ENCODE data around the gene MAGEB1. TPM values are rescaled to one million over a fixed set of nuclear protein-coding genes. Genes with fewer than 3 reads are reported as not detected.

MAGEB1 gene
- total RNA-seq, 1 experiment from 2014 or later: 0.22 TPM

DNA sequence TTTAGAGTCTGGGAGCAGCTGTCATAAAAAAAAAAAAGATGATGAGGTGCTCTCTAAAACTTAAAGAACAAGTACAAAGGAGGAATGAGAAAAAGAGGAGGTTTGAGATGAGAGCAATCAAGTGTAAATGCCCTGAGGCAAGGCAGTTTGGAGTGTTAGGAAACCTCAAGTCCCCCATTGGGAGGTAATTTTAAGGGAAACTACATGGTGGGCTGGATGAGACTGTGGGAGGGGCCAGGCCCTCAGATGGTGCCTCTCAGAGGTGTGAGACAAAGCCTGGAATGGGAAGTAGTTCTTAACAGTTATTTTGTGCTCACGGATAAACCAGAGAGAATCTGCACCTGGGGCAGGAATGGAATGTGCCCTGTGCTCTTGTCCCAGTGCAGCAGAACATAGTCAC lies 18.4 kb upstream of the MAGEB1 start:
- H3K4me1 Mint-ChIP-seq: peaks cover 24% of the 10 kb centered on the region
- no peak overlapping the region for H3K4me3 Mint-ChIP-seq
- POLR2A ChIA-PET: no interaction called here
- peak overlapping the region; percentile 60; the same call in 1 of the 2 replicates for H3K27ac Mint-ChIP-seq
- H3K9me3 Mint-ChIP-seq: no peaks in the 10 kb centered on the region
- H3K36me3 Mint-ChIP-seq: no peaks in the 10 kb centered on the region
- no peaks in the 10 kb centered on the region; the same call in 1 of the 2 replicates for H3K27me3 Mint-ChIP-seq (ENCODE audit: low read depth)
- TF ChIP-seq ZNF138 (CRISPR knock-in tag; conservative IDR thresholded peaks at IDR 0.05) (no peak), SMAD4 (CRISPR knock-in tag; IDR thresholded peaks at IDR 0.05) (no peak), RORB (CRISPR knock-in tag; IDR thresholded peaks at IDR 0.05) (no peak), ZNF671 (CRISPR knock-in tag; IDR thresholded peaks at IDR 0.05) (no peak), ESRRA (CRISPR knock-in tag; IDR thresholded peaks at IDR 0.05; ENCODE audit: borderline replicate concordance) (no peak), ZBTB21 (CRISPR knock-in tag; IDR thresholded peaks at IDR 0.05; ENCODE audit: borderline replicate concordance) (no peak), FOXP1 (CRISPR knock-in tag; IDR thresholded peaks at IDR 0.05; ENCODE audit: borderline replicate concordance) (no peak)
- CTCF ChIA-PET: no interaction called here
- DNase-seq (ENCODE audit: low spot score): peak; percentile 39
- ATAC-seq: peak; percentile 92

GRCh38 chrX:30230395-30230794 lies 16.6 kb upstream of the MAGEB1 start, which contains the start of gene MAGEB3:
Gene MAGEB3, plus strand, starts transcription at chrX:30230657. Its CDS starts 5,268 bp downstream, at chrX:30235925.
- POLR2A ChIA-PET: no interaction called here

GRCh38 chrX:30241724-30242415 lies 5.1 kb upstream of the MAGEB1 start, which contains the start of gene MAGEB4:
Gene MAGEB4, plus strand, starts transcription at chrX:30242000. Its CDS starts 136 bp downstream, at chrX:30242136.
- H3K9me3 Mint-ChIP-seq: no peaks in the 10 kb centered on the region; the same call in 1 of the 2 replicates
- POLR2A ChIA-PET: no interaction called here
- DNase-seq (ENCODE audit: low spot score) (no peak), ATAC-seq (peak; percentile 62)
- no peaks in the 10 kb centered on the region for H3K36me3 Mint-ChIP-seq
- H3K4me1 Mint-ChIP-seq: peaks cover 16% of the 10 kb centered on the region; the same call in 1 of the 2 replicates
- H3K4me3 Mint-ChIP-seq: no peak within 1 kb of the TSS
- no peaks in the 10 kb centered on the region; the same call in 1 of the 2 replicates for H3K27me3 Mint-ChIP-seq (ENCODE audit: low read depth)
- CTCF ChIA-PET: no interaction called here
- H3K27ac Mint-ChIP-seq: no peak within 1 kb of the TSS
- TF ChIP-seq GTF2I (CRISPR knock-in tag; conservative IDR thresholded peaks at IDR 0.05) (no peak), EMX1 (CRISPR knock-in tag; IDR thresholded peaks at IDR 0.05) (no peak), SMAD3 (CRISPR knock-in tag; IDR thresholded peaks at IDR 0.05; ENCODE audit: borderline replicate concordance) (no peak), ZNF396 (CRISPR knock-in tag; IDR thresholded peaks at IDR 0.05; ENCODE audit: borderline replicate concordance) (no peak), FOXJ3 (CRISPR knock-in tag; IDR thresholded peaks at IDR 0.05; ENCODE audit: borderline replicate concordance) (no peak), ETV6 (CRISPR knock-in tag; IDR thresholded peaks at IDR 0.05) (no peak), CREB1 (CRISPR knock-in tag; IDR thresholded peaks at IDR 0.05) (no peak), HMGXB4 (CRISPR knock-in tag; IDR thresholded peaks at IDR 0.05) (no peak), PRRX2 (CRISPR knock-in tag; IDR thresholded peaks at IDR 0.05) (no peak), OVOL2 (CRISPR knock-in tag; IDR thresholded peaks at IDR 0.05; ENCODE audit: borderline replicate concordance) (no peak), ELF4 (CRISPR knock-in tag; IDR thresholded peaks at IDR 0.05; ENCODE audit: low read depth) (no peak)
- TF ChIP-seq, protein P1, sequence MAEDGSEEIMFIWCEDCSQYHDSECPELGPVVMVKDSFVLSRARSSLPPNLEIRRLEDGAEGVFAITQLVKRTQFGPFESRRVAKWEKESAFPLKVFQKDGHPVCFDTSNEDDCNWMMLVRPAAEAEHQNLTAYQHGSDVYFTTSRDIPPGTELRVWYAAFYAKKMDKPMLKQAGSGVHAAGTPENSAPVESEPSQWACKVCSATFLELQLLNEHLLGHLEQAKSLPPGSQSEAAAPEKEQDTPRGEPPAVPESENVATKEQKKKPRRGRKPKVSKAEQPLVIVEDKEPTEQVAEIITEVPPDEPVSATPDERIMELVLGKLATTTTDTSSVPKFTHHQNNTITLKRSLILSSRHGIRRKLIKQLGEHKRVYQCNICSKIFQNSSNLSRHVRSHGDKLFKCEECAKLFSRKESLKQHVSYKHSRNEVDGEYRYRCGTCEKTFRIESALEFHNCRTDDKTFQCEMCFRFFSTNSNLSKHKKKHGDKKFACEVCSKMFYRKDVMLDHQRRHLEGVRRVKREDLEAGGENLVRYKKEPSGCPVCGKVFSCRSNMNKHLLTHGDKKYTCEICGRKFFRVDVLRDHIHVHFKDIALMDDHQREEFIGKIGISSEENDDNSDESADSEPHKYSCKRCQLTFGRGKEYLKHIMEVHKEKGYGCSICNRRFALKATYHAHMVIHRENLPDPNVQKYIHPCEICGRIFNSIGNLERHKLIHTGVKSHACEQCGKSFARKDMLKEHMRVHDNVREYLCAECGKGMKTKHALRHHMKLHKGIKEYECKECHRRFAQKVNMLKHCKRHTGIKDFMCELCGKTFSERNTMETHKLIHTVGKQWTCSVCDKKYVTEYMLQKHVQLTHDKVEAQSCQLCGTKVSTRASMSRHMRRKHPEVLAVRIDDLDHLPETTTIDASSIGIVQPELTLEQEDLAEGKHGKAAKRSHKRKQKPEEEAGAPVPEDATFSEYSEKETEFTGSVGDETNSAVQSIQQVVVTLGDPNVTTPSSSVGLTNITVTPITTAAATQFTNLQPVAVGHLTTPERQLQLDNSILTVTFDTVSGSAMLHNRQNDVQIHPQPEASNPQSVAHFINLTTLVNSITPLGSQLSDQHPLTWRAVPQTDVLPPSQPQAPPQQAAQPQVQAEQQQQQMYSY (CRISPR knock-in tag; IDR thresholded peaks at IDR 0.05): no peak

More at GRCh38 chrX:30230395-30230794, 16.6 kb upstream of the MAGEB1 start, which contains the start of gene MAGEB3:
- ATAC-seq (peak; percentile 55), DNase-seq (ENCODE audit: low spot score) (no peak)
- H3K4me3 Mint-ChIP-seq: no peak within 1 kb of the TSS
- no peak within 1 kb of the TSS for H3K27ac Mint-ChIP-seq
- TF ChIP-seq KAT7 (CRISPR knock-in tag; IDR thresholded peaks at IDR 0.05; ENCODE audit: borderline replicate concordance): no peak
- TF ChIP-seq ZNF121 (CRISPR knock-in tag; IDR thresholded peaks at IDR 0.05): no peak
- no peak for TF ChIP-seq RELA (CRISPR knock-in tag; IDR thresholded peaks at IDR 0.05; ENCODE audit: borderline replicate concordance)
- TF ChIP-seq E2F4 (CRISPR knock-in tag; IDR thresholded peaks at IDR 0.05; ENCODE audit: borderline replicate concordance, low read depth): no peak
- no peak for TF ChIP-seq ZNF317 (CRISPR knock-in tag; IDR thresholded peaks at IDR 0.05; ENCODE audit: borderline replicate concordance, low read depth)
- no peak for TF ChIP-seq NR2C2 (CRISPR knock-in tag; IDR thresholded peaks at IDR 0.05)
- TF ChIP-seq, protein P2, sequence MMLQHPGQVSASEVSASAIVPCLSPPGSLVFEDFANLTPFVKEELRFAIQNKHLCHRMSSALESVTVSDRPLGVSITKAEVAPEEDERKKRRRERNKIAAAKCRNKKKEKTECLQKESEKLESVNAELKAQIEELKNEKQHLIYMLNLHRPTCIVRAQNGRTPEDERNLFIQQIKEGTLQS (CRISPR knock-in tag; conservative IDR thresholded peaks at IDR 0.05): no peak
- TF ChIP-seq IRF1 (CRISPR knock-in tag; IDR thresholded peaks at IDR 0.05): no peak
- no peaks in the 10 kb centered on the region for H3K9me3 Mint-ChIP-seq
- peaks cover 24% of the 10 kb centered on the region for H3K4me1 Mint-ChIP-seq
- CTCF ChIA-PET: no interaction called here
- no peaks in the 10 kb centered on the region; the same call in 1 of the 2 replicates for H3K27me3 Mint-ChIP-seq (ENCODE audit: low read depth)
- no peaks in the 10 kb centered on the region for H3K36me3 Mint-ChIP-seq
